Ectodermal cell (in vitro differentiated cells): ENCODE measurements around the gene NTN1.

Source experiments
- H3K27ac ChIP-seq: 2 replicates; pipeline ENCODE4 v1.7.0; 2013; ENCODE audit warnings: mild to moderate bottlenecking, low read depth, low read length; ENCODE audit not compliant: insufficient read depth, poor library complexity, severe bottlenecking
- H3K27me3 ChIP-seq: 2 replicates; pipeline ENCODE4 v1.7.0; 2013; ENCODE audit warnings: mild to moderate bottlenecking, low read length; ENCODE audit not compliant: insufficient read depth, control insufficient read depth, poor library complexity, severe bottlenecking
- H3K36me3 ChIP-seq: one replicate; pipeline ENCODE4 v1.7.0; 2013; ENCODE audit warnings: low read length; ENCODE audit not compliant: control insufficient read depth, insufficient read depth
- H3K4me1 ChIP-seq: one replicate; pipeline ENCODE4 v1.7.0; 2013; ENCODE audit warnings: low read length; ENCODE audit not compliant: control insufficient read depth, insufficient read depth
- H3K4me3 ChIP-seq: 2 replicates; pipeline ENCODE4 v1.7.0; 2013; ENCODE audit warnings: low read depth, low read length, control low read depth; ENCODE audit not compliant: insufficient read depth
- H3K9me3 ChIP-seq: 2 replicates; pipeline ENCODE4 v1.7.0; 2013; ENCODE audit warnings: mild to moderate bottlenecking, low read length, moderate library complexity; ENCODE audit not compliant: control insufficient read depth
- WGBS, 2 experiments: methylation state at CpG; one replicate each; pipeline ENCODE4 v1.1.7; 2013; ENCODE audit warnings: missing lambda C conversion rate in 2 of 2; 5-methylcytosine and 5-hydroxymethylcytosine counted together

NTN1 gene

DNA sequence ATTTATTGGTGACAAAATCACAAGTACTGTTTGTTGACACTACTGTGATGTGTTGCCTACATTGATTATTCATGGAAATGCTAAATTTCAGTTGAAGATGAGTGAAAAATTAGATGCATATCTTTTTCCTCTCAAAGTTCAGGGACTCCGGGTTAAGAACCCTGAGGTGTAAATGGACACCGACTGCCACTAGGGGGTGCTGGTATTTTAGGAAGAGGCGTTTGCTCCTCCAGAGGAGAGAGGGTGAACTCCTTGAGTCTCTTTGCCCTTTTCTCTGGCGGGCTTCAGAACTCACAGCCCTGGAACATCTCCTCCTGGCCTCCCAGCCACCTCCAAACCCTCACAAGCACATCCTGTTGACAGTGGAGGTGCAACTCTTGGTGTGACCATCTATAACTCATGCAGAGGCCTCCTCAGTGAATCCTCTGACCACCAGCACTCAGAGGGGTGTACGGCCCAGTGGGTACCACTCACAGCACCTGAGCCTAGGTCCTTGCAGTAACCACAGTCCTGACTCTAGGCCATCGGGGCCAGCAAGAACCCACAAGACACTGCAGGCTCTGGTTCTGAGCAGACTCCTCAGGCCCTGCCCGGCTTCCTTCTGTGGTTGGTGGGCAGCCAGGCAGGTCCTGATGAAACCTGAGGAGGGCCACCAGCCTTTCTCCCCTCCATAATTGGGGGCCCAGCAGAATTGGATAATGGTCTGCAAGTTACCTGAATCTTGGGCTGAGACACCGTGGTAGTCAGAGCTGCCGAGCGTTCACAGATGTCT is 29.6 kb upstream of the NTN1 start:
- WGBS, 2 experiments: 61 to 66% methylated on average over 10 of the region's 10 CpGs
- no peaks in the 10 kb centered on the region for H3K36me3 ChIP-seq
- no peaks in the 10 kb centered on the region for H3K9me3 ChIP-seq
- peaks cover 4% of the 10 kb centered on the region for H3K4me1 ChIP-seq
- no peak overlapping the region for H3K27ac ChIP-seq
- no peaks in the 10 kb centered on the region for H3K27me3 ChIP-seq
- H3K4me3 ChIP-seq: no peak overlapping the region

- Histone ChIP-seq H3K27me3 (no peaks in the 10 kb centered on the region), H3K4me3 (no peak overlapping the region), H3K27ac (no peak overlapping the region), H3K9me3 (no peaks in the 10 kb centered on the region), H3K36me3 (no peaks in the 10 kb centered on the region), H3K4me1 (peaks cover 4% of the 10 kb centered on the region)
- WGBS, 2 experiments: 45 to 49% methylated on average over 7 of the region's 7 CpGs
Measured at GRCh38 chr17:8994319-8994718, 27.0 kb upstream of the NTN1 start.

- peaks cover 9% of the 10 kb centered on the region for H3K27me3 ChIP-seq
- no peak overlapping the region for H3K4me3 ChIP-seq
- H3K27ac ChIP-seq: no peak overlapping the region
- H3K9me3 ChIP-seq: no peaks in the 10 kb centered on the region
- WGBS, 2 experiments: 70 to 74% methylated on average over 7 of the region's 7 CpGs
- no peaks in the 10 kb centered on the region for H3K36me3 ChIP-seq
- peaks cover 4% of the 10 kb centered on the region for H3K4me1 ChIP-seq
Measured at GRCh38 chr17:8995711-8996110, 25.6 kb upstream of the NTN1 start.

DNA sequence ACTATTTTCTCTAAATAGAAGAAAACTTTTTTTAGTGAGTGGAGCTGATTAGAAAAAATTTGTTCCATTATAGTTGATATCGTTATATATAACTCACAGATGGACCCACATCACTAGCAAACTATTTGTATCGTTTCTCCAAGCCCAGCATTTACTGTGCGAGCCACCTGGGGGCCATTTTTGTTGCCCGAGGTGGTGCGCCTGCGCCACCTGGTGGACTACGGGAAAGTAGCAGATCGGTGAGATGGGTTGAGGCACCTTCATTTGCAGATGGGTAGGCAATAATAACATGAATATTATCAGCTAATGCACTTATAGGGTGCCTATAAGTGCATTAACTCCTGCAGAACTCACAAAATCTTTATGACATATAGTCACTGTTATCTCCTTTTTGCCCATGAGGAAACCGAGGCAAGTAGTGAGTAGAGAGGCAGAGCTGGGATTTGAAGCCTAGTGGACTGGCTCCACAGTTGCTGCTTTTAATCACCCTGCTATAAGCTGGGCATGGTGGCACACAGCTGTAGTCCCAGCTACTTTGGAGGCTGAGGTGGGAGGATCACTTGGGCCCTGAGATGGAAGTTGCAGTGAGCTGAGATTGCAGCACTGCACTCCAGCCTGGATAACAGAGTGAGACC is 23.2 kb upstream of the NTN1 start:
- H3K27ac ChIP-seq: no peak overlapping the region
- WGBS, 2 experiments: 14 to 20% methylated on average over 8 to 9 of the region's 9 CpGs
- H3K4me3 ChIP-seq: no peak overlapping the region
- peaks cover 33% of the 10 kb centered on the region for H3K27me3 ChIP-seq
- peaks cover 9% of the 10 kb centered on the region for H3K4me1 ChIP-seq
- H3K36me3 ChIP-seq: no peaks in the 10 kb centered on the region
- no peaks in the 10 kb centered on the region for H3K9me3 ChIP-seq

- Histone ChIP-seq H3K9me3 (no peaks in the 10 kb centered on the region), H3K36me3 (no peaks in the 10 kb centered on the region), H3K4me1 (peaks cover 10% of the 10 kb centered on the region), H3K27ac (no peak overlapping the region), H3K27me3 (peaks cover 67% of the 10 kb centered on the region), H3K4me3 (no peak overlapping the region)
- WGBS, 2 experiments: 79 to 94% methylated on average over 2 of the region's 3 CpGs
Measured at GRCh38 chr17:9001559-9001958, 19.8 kb upstream of the NTN1 start.

DNA sequence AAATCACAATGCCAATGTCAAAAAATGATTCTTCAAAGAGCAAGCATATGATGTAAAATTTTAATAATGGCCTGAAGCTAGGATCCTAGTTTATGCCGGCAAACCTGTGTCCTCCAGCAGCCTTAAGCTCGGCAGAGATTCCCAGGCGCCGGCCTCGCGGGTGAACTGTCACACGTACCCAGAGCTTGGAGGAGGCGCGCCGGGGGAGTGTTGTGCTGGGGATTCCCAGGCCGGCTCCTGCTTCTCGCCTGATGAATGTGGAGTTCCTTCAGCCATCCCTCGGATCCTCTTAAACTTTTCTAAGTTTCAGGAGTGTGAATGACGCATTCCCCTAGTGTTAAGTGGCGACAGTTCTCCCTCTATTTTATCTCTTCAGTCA is 19.1 kb upstream of the NTN1 start:
- Histone ChIP-seq H3K4me1 (peaks cover 10% of the 10 kb centered on the region), H3K9me3 (no peaks in the 10 kb centered on the region), H3K4me3 (peak overlapping the region; percentile 37), H3K27me3 (peaks cover 74% of the 10 kb centered on the region), H3K36me3 (no peaks in the 10 kb centered on the region), H3K27ac (no peak overlapping the region)
- 9% methylated on average over 15 of the region's 15 CpGs for WGBS, 2 experiments

GRCh38 chr17:9002606-9003354 is 18.5 kb upstream of the NTN1 start:
- peaks cover 80% of the 10 kb centered on the region for H3K27me3 ChIP-seq
- 1% methylated on average over 68 of the region's 69 CpGs for WGBS, 2 experiments
- H3K9me3 ChIP-seq: no peaks in the 10 kb centered on the region
- H3K4me3 ChIP-seq: peak overlapping the region; percentile 37
- no peak overlapping the region for H3K27ac ChIP-seq
- no peaks in the 10 kb centered on the region for H3K36me3 ChIP-seq
- H3K4me1 ChIP-seq: peaks cover 10% of the 10 kb centered on the region

DNA sequence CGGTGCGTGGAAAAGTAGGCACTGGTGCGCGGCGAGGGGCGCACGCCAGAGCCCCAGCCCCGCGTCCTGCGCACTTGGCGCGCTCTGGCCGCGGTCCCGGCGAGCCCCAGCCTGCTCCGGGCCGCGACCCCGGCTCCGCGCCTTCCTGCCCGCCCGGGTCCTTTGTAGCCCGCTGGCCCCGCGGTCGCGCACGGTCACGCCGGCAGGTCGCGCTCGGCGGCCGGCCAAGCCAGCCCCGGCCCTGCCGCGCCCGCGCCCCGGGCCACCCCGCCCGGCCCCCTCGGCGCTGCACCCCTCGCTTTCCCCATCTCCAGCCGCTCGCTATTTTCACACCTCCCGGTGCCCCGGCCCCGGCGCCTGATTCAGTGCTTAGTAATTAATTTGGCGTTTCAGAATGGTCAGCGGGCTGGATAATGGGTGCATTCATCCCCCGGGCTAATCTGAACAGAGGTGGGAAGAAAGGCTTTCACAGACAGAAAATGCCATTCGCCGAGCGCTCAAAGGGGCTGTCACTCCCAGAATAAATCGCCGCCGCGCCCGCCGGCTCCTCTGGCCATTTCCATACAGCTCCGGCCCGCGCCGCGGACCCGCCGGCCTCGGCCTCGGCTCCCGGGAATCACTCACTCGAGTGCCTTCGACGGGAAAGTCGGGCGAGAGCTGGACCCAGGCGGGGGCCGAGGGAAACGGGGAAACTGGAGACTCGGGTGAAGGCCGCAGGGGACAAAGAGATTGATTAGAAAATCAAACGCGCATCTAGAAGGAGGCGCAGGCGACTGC is 17.8 kb upstream of the NTN1 start:
- Histone ChIP-seq H3K4me3 (peak overlapping the region; percentile 37), H3K27ac (no peak overlapping the region), H3K27me3 (peaks cover 86% of the 10 kb centered on the region), H3K9me3 (no peaks in the 10 kb centered on the region), H3K36me3 (no peaks in the 10 kb centered on the region), H3K4me1 (peaks cover 10% of the 10 kb centered on the region)
- WGBS, 2 experiments: 1% methylated on average over 90 of the region's 90 CpGs

GRCh38 chr17:9004132-9004960 is 17.0 kb upstream of the NTN1 start:
- H3K4me3 ChIP-seq: peak overlapping the region; percentile 20
- H3K36me3 ChIP-seq: no peaks in the 10 kb centered on the region
- no peaks in the 10 kb centered on the region for H3K9me3 ChIP-seq
- WGBS, 2 experiments: 5% methylated on average over 58 of the region's 58 CpGs
- H3K4me1 ChIP-seq: peaks cover 10% of the 10 kb centered on the region
- peaks cover 94% of the 10 kb centered on the region for H3K27me3 ChIP-seq
- H3K27ac ChIP-seq: no peak overlapping the region
